K562 (cell line): ENCODE measurements around the gene SLC25A51. TPM values are rescaled to one million over a fixed set of nuclear protein-coding genes. Genes with fewer than 3 reads are reported as not detected.

Experiments
- ETV6 ChIP-seq, 3 experiments: fragments of 150-350 bp in 1 of 3; sonication (generic) in 1 of 3; formaldehyde crosslinking in 1 of 3; IDR thresholded peaks; 2 replicates each; pipeline versions ENCODE4 v1.6.1 to v1.8.0; 2014 to 2022; ENCODE audit warnings: borderline replicate concordance in 2 of 3, low read depth in 2 of 3, antibody characterized with exemption in 1 of 3, low read length in 1 of 3, mild to moderate bottlenecking in 1 of 3, missing genetic modification reagents in 1 of 3
- HDAC6 ChIP-seq: IDR thresholded peaks from 2 replicates; pipeline ENCODE4 v1.6.1; 2012; ENCODE audit warnings: low read depth, mild to moderate bottlenecking, control low read depth, inconsistent platforms, low read length, moderate library complexity
- NFYB ChIP-seq: IDR thresholded peaks from 2 replicates; pipeline ENCODE4 v1.6.1; 2011; ENCODE audit warnings: mild to moderate bottlenecking, moderate library complexity; ENCODE audit not compliant: insufficient read length; ENCODE audit errors: extremely low read depth
- NR1H2 ChIP-seq: sonication (generic); formaldehyde crosslinking; IDR thresholded peaks from 2 replicates; pipeline ENCODE4 v1.4.0; 2020; ENCODE audit warnings: mild to moderate bottlenecking, missing genetic modification reagents
- PCBP1 ChIP-seq: fragments of 200-400 bp; formaldehyde crosslinking; IDR thresholded peaks from 2 replicates; pipeline ENCODE4 v1.6.1; 2018; ENCODE audit warnings: mild to moderate bottlenecking, low read depth, low read length; ENCODE audit not compliant: poor library complexity, severe bottlenecking
- polyA plus RNA-seq, 8 experiments: library from polyadenylated mRNA; depleted of rRNA in 4 of 8; stranded (reverse) in 5 of 8; unstranded in 3 of 8; fragments of >200 nt; fragmentation: Nextera tagmentation in 2 of 8; fragmentation: Illumina TruSeq in 1 of 8; extraction: Ambion mirVana in 2 of 8; extraction: Trizol in 1 of 8; gene quantifications; 2 replicates each; pipeline versions ENCODE4 v1.2.1 to v1.2.3, GENCODE V29; 2011 to 2014; ENCODE audit warnings: inconsistent platforms in 1 of 8, missing spikeins in 1 of 8
- total RNA-seq, 7 experiments: library from RNA; depleted of rRNA in 6 of 7; stranded (reverse); fragments of >200 nt in 6 of 7; fragmentation: Illumina TruSeq in 2 of 7; extraction: Trizol in 2 of 7; gene quantifications; 2 replicates each; pipeline versions ENCODE4 v1.2.1 to v1.2.3, GENCODE V29; 2011 to 2021; ENCODE audit warnings: low replicate concordance in 1 of 7
- TF ChIP-seq, protein P1 (sequence below): fragments of 200-600 bp; sonication (generic); IDR thresholded peaks from one replicate; pipeline ENCODE4 v1.6.1; 2012; ENCODE audit warnings: mild to moderate bottlenecking, low read depth, low read length, inconsistent platforms
- TF ChIP-seq, protein P2 (sequence below): fragments of 250-450 bp; sonication (Bioruptor Pico); IDR thresholded peaks from 2 replicates; pipeline ENCODE4 v1.6.1; 2021; ENCODE audit warnings: mild to moderate bottlenecking
- TF ChIP-seq, protein P3 (sequence below), 2 experiments: fragments of 450-650 bp in 1 of 2; sonication (generic) in 1 of 2; formaldehyde crosslinking in 1 of 2; IDR thresholded peaks in 1 of 2; conservative IDR thresholded peaks in 1 of 2; 2 replicates each; pipeline versions ENCODE4 v1.6.1 to v1.8.1; 2016 to 2023; ENCODE audit warnings: mild to moderate bottlenecking in 2 of 2, moderate library complexity in 2 of 2, inconsistent platforms in 1 of 2, missing genetic modification reagents in 1 of 2
- TF ChIP-seq, protein P4 (sequence below): fragments of 250-450 bp; sonication (Bioruptor Pico); IDR thresholded peaks from 2 replicates; pipeline ENCODE4 v1.8.0; 2022; ENCODE audit warnings: inconsistent platforms, mild to moderate bottlenecking, moderate library complexity, borderline replicate concordance

Gene SLC25A51
- total and polyA plus RNA-seq, 9 of the 15 experiments (the other 6 are each of a cell fraction or from before 2014, with no cell fraction given), result 9.1 to 40.7 (median 24.5) TPM

DNA sequence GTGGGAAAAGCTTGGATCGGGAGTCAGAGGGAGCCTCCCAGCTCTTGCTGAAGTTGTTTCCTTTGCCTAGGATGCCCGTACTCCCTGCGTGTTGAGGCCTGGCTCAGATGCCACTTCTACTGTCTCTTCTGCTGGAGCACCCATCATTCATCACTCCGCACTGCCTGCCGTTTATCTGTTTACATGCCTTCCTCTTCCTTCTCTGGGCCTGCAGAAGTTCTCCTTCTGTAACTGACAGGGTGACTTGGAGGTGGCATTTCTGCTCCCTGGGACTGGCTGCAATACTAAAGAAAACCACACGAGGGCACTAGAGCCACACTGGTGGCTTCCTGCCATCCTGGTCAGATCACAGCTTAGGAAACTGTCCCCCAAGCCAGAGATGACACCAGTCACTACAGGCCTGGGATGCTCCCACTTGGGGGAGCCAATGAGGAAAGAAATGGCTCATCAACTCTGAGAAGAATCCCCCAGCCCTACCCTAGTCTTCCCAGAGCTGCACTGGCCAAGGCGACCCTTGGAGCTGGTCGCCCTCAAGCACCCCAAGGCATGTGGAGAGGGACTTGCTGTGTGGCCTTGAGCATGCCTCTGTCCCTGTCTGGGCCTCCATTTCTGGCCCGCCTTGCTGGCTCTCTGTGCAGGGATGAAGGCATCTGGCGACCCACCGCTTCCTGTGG lies 9.7 kb upstream of the SLC25A51 start (continued):
- TF ChIP-seq, protein P1, sequence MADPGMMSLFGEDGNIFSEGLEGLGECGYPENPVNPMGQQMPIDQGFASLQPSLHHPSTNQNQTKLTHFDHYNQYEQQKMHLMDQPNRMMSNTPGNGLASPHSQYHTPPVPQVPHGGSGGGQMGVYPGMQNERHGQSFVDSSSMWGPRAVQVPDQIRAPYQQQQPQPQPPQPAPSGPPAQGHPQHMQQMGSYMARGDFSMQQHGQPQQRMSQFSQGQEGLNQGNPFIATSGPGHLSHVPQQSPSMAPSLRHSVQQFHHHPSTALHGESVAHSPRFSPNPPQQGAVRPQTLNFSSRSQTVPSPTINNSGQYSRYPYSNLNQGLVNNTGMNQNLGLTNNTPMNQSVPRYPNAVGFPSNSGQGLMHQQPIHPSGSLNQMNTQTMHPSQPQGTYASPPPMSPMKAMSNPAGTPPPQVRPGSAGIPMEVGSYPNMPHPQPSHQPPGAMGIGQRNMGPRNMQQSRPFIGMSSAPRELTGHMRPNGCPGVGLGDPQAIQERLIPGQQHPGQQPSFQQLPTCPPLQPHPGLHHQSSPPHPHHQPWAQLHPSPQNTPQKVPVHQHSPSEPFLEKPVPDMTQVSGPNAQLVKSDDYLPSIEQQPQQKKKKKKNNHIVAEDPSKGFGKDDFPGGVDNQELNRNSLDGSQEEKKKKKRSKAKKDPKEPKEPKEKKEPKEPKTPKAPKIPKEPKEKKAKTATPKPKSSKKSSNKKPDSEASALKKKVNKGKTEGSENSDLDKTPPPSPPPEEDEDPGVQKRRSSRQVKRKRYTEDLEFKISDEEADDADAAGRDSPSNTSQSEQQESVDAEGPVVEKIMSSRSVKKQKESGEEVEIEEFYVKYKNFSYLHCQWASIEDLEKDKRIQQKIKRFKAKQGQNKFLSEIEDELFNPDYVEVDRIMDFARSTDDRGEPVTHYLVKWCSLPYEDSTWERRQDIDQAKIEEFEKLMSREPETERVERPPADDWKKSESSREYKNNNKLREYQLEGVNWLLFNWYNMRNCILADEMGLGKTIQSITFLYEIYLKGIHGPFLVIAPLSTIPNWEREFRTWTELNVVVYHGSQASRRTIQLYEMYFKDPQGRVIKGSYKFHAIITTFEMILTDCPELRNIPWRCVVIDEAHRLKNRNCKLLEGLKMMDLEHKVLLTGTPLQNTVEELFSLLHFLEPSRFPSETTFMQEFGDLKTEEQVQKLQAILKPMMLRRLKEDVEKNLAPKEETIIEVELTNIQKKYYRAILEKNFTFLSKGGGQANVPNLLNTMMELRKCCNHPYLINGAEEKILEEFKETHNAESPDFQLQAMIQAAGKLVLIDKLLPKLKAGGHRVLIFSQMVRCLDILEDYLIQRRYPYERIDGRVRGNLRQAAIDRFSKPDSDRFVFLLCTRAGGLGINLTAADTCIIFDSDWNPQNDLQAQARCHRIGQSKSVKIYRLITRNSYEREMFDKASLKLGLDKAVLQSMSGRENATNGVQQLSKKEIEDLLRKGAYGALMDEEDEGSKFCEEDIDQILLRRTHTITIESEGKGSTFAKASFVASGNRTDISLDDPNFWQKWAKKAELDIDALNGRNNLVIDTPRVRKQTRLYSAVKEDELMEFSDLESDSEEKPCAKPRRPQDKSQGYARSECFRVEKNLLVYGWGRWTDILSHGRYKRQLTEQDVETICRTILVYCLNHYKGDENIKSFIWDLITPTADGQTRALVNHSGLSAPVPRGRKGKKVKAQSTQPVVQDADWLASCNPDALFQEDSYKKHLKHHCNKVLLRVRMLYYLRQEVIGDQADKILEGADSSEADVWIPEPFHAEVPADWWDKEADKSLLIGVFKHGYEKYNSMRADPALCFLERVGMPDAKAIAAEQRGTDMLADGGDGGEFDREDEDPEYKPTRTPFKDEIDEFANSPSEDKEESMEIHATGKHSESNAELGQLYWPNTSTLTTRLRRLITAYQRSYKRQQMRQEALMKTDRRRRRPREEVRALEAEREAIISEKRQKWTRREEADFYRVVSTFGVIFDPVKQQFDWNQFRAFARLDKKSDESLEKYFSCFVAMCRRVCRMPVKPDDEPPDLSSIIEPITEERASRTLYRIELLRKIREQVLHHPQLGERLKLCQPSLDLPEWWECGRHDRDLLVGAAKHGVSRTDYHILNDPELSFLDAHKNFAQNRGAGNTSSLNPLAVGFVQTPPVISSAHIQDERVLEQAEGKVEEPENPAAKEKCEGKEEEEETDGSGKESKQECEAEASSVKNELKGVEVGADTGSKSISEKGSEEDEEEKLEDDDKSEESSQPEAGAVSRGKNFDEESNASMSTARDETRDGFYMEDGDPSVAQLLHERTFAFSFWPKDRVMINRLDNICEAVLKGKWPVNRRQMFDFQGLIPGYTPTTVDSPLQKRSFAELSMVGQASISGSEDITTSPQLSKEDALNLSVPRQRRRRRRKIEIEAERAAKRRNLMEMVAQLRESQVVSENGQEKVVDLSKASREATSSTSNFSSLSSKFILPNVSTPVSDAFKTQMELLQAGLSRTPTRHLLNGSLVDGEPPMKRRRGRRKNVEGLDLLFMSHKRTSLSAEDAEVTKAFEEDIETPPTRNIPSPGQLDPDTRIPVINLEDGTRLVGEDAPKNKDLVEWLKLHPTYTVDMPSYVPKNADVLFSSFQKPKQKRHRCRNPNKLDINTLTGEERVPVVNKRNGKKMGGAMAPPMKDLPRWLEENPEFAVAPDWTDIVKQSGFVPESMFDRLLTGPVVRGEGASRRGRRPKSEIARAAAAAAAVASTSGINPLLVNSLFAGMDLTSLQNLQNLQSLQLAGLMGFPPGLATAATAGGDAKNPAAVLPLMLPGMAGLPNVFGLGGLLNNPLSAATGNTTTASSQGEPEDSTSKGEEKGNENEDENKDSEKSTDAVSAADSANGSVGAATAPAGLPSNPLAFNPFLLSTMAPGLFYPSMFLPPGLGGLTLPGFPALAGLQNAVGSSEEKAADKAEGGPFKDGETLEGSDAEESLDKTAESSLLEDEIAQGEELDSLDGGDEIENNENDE, result no peak
- TF ChIP-seq, protein P2, sequence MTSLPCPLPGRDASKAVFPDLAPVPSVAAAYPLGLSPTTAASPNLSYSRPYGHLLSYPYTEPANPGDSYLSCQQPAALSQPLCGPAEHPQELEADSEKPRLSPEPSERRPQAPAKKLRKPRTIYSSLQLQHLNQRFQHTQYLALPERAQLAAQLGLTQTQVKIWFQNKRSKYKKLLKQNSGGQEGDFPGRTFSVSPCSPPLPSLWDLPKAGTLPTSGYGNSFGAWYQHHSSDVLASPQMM (CRISPR knock-in tag), result no peak
- TF ChIP-seq PCBP1, result no peak
- TF ChIP-seq, protein P3, sequence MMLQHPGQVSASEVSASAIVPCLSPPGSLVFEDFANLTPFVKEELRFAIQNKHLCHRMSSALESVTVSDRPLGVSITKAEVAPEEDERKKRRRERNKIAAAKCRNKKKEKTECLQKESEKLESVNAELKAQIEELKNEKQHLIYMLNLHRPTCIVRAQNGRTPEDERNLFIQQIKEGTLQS (IDR thresholded peaks at IDR 0.05), result 0 out of 2 replicates have a peak, but pooled peaks have one; percentile 15
- TF ChIP-seq, protein P3 (CRISPR knock-in tag; conservative IDR thresholded peaks at IDR 0.05), result no peak
- TF ChIP-seq NFYB, result no peak
- no peak for TF ChIP-seq HDAC6
- TF ChIP-seq NR1H2 (CRISPR knock-in tag), result no peak
- TF ChIP-seq, protein P4, sequence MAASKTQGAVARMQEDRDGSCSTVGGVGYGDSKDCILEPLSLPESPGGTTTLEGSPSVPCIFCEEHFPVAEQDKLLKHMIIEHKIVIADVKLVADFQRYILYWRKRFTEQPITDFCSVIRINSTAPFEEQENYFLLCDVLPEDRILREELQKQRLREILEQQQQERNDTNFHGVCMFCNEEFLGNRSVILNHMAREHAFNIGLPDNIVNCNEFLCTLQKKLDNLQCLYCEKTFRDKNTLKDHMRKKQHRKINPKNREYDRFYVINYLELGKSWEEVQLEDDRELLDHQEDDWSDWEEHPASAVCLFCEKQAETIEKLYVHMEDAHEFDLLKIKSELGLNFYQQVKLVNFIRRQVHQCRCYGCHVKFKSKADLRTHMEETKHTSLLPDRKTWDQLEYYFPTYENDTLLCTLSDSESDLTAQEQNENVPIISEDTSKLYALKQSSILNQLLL (CRISPR knock-in tag), result no peak
- TF ChIP-seq ETV6 (IDR thresholded peaks at IDR 0.05; ENCODE audit: borderline replicate concordance in 1 of 2, low read depth in 2 of 2, low read length in 1 of 2), result no peak
- no peak for TF ChIP-seq ETV6 (CRISPR knock-in tag; IDR thresholded peaks at IDR 0.05; ENCODE audit: borderline replicate concordance)
